NCI-H460 (cell line): ENCODE results near the gene BPTF. TPM values are rescaled to one million over a fixed set of nuclear protein-coding genes. Genes with fewer than 3 reads are reported as not detected.
"Not testable (repeated sequence)": the region's sequence is repeated elsewhere in the genome, so short reads cannot be mapped to it uniquely, and the experiment has no call there.

Experiments
- DNase-seq: peaks from one replicate; pipeline ENCODE4 v3.0.0-alpha.2; 2016; ENCODE audit warnings: low read depth; ENCODE audit errors: extremely low read depth
- total RNA-seq: library from RNA; depleted of rRNA; stranded (reverse); fragments of >200 nt; shearing (Covaris generic); gene quantifications from 2 replicates; pipeline ENCODE4 v1.2.3, GENCODE V29; 2014

The BPTF gene
- total RNA-seq, 1 experiment from 2014 or later: 33.6 TPM

GRCh38 chr17:67831268-67831667 is 6.0 kb downstream of the BPTF start:
- no peak for DNase-seq

GRCh38 chr17:67833134-67833533 is 7.8 kb downstream of the BPTF start:
- no peak for DNase-seq

- no peak for DNase-seq
Observed at GRCh38 chr17:67833946-67834631, 8.8 kb downstream of the BPTF start.

GRCh38 chr17:67834634-67835033 is 9.3 kb downstream of the BPTF start:
- no peak for DNase-seq

GRCh38 chr17:67836205-67836987 is 11.1 kb downstream of the BPTF start:
- no peak for DNase-seq

- DNase-seq: no peak
Observed at GRCh38 chr17:67837965-67838364, 12.7 kb downstream of the BPTF start.

GRCh38 chr17:67838538-67838937 is 13.2 kb downstream of the BPTF start:
- no peak for DNase-seq

- no peak for DNase-seq
Observed at GRCh38 chr17:67841992-67842391, 16.7 kb downstream of the BPTF start.

- no peak for DNase-seq
Observed at GRCh38 chr17:67842648-67843047, 17.3 kb downstream of the BPTF start.

GRCh38 chr17:67845374-67845773 is 20.1 kb downstream of the BPTF start:
- DNase-seq: no peak

GRCh38 chr17:67848189-67848588 is 22.9 kb downstream of the BPTF start:
- not testable (repeated sequence) for DNase-seq

GRCh38 chr17:67848846-67849245 is 23.5 kb downstream of the BPTF start:
- not testable (repeated sequence) for DNase-seq

GRCh38 chr17:67850991-67851631 is 25.8 kb downstream of the BPTF start:
- no peak for DNase-seq

- no peak for DNase-seq
Observed at GRCh38 chr17:67853703-67854102, 28.4 kb downstream of the BPTF start.

GRCh38 chr17:67854378-67854777 is 29.1 kb downstream of the BPTF start:
- DNase-seq: no peak

- no peak for DNase-seq
Observed at GRCh38 chr17:67855504-67856324, 30.4 kb downstream of the BPTF start.

GRCh38 chr17:67856402-67856801 is 31.1 kb downstream of the BPTF start:
- DNase-seq: not testable (repeated sequence)

- DNase-seq: no peak
Observed at GRCh38 chr17:67862614-67863217, 37.4 kb downstream of the BPTF start.

GRCh38 chr17:67863624-67864247 is 38.4 kb downstream of the BPTF start:
- DNase-seq: no peak

- no peak for DNase-seq
Observed at GRCh38 chr17:67865438-67865837, 40.1 kb downstream of the BPTF start.
